HG03342 (cell line): ENCODE measurements around the gene HIRA.

Experiments used
- ATAC-seq: cut with Tn5 transposase; IDR thresholded peaks from one replicate; pipeline ENCODE4 v1.9.1; 2021; ENCODE audit warnings: mild to moderate bottlenecking, moderate library complexity; ENCODE audit not compliant: unreplicated experiment

HIRA gene

GRCh38 chr22:19358195-19358594, 73.3 kb downstream of the HIRA start:
- ATAC-seq = no peak

GRCh38 chr22:19357270-19358105, 74.0 kb downstream of the HIRA start:
- no peak for ATAC-seq

GRCh38 chr22:19356708-19357269, 74.7 kb downstream of the HIRA start:
- ATAC-seq = no peak

- no peak for ATAC-seq
These were observed 75.9 kb downstream of the HIRA start for GRCh38 chr22:19355413-19356157.

GRCh38 chr22:19354201-19354600, 77.3 kb downstream of the HIRA start:
- no peak for ATAC-seq

GRCh38 chr22:19353363-19354131, 78.0 kb downstream of the HIRA start:
- no peak for ATAC-seq

- no peak for ATAC-seq
These were observed 78.8 kb downstream of the HIRA start for GRCh38 chr22:19352766-19353165.

GRCh38 chr22:19352217-19352616, 79.3 kb downstream of the HIRA start:
- no peak for ATAC-seq

GRCh38 chr22:19351604-19352003, 79.9 kb downstream of the HIRA start:
- ATAC-seq = no peak

- no peak for ATAC-seq
These were observed 80.6 kb downstream of the HIRA start for GRCh38 chr22:19350947-19351346.

- ATAC-seq = no peak
These were observed 81.1 kb downstream of the HIRA start for GRCh38 chr22:19350476-19350859.

- ATAC-seq = no peak
These were observed 81.6 kb downstream of the HIRA start for GRCh38 chr22:19349778-19350475.

GRCh38 chr22:19346677-19347265, 84.8 kb downstream of the HIRA start:
- no peak for ATAC-seq

GRCh38 chr22:19344420-19344819, 87.1 kb downstream of the HIRA start:
- ATAC-seq = no peak

GRCh38 chr22:19343470-19343869, 88.1 kb downstream of the HIRA start:
- no peak for ATAC-seq

- ATAC-seq = no peak
These were observed 90.0 kb downstream of the HIRA start for GRCh38 chr22:19341500-19341899.

GRCh38 chr22:19337137-19337536, 94.4 kb downstream of the HIRA start:
- no peak for ATAC-seq

GRCh38 chr22:19336133-19337075, 95.1 kb downstream of the HIRA start:
- no peak for ATAC-seq

GRCh38 chr22:19331975-19332374, 99.6 kb downstream of the HIRA start:
- no peak for ATAC-seq
